Measurements from ENCODE around the gene PGLYRP1.

PGLYRP1 gene

GRCh38 chr19:46030812-46031550, 8.1 kb upstream of the PGLYRP1 start:
- TF ChIP-seq TCF12 (IDR thresholded peaks at IDR 0.05; ENCODE audit: low read depth) (no peak), USF1 (IDR thresholded peaks at IDR 0.05) (no peak), TAF1 (IDR thresholded peaks at IDR 0.05; ENCODE audit: low read depth) (no peak), RAD21 (IDR thresholded peaks at IDR 0.05; ENCODE audit: low read depth) (no peak), EP300 (IDR thresholded peaks at IDR 0.05; ENCODE audit: borderline replicate concordance) (no peak), CREB1 (IDR thresholded peaks at IDR 0.05; ENCODE audit: low read depth) (no peak)

GRCh38 chr19:46025835-46026234, 3.0 kb upstream of the PGLYRP1 start:
- TF ChIP-seq TEAD4 (IDR thresholded peaks at IDR 0.05) (no peak), NFIC (IDR thresholded peaks at IDR 0.05) (no peak), TCF12 (IDR thresholded peaks at IDR 0.05; ENCODE audit: low read depth) (no peak), RAD21 (IDR thresholded peaks at IDR 0.05; ENCODE audit: low read depth) (no peak), ZBTB7A (IDR thresholded peaks at IDR 0.05; ENCODE audit: low read depth) (no peak), EP300 (IDR thresholded peaks at IDR 0.05; ENCODE audit: borderline replicate concordance) (no peak), CREB1 (IDR thresholded peaks at IDR 0.05; ENCODE audit: low read depth) (no peak), CEBPB (IDR thresholded peaks at IDR 0.05) (no peak), YY1 (IDR thresholded peaks at IDR 0.05; ENCODE audit: low read depth) (no peak), REST (IDR thresholded peaks at IDR 0.05; ENCODE audit: low read depth) (no peak), FOXM1 (IDR thresholded peaks at IDR 0.05; ENCODE audit: borderline replicate concordance, low read depth) (no peak), MAX (IDR thresholded peaks at IDR 0.05) (no peak), USF1 (IDR thresholded peaks at IDR 0.05) (no peak), EGR1 (IDR thresholded peaks at IDR 0.05) (no peak), TAF1 (IDR thresholded peaks at IDR 0.05; ENCODE audit: low read depth) (no peak)

GRCh38 chr19:46023311-46023779, 492 bp upstream of the PGLYRP1 start:
- TF ChIP-seq NFIC (IDR thresholded peaks at IDR 0.05) = no peak
- no peak for TF ChIP-seq TCF12 (IDR thresholded peaks at IDR 0.05; ENCODE audit: low read depth)
- no peak for TF ChIP-seq CREB1 (IDR thresholded peaks at IDR 0.05; ENCODE audit: low read depth)
- no peak for TF ChIP-seq RAD21 (IDR thresholded peaks at IDR 0.05; ENCODE audit: low read depth)
- TF ChIP-seq TEAD4 (IDR thresholded peaks at IDR 0.05) = no peak
- no peak for TF ChIP-seq YY1 (IDR thresholded peaks at IDR 0.05; ENCODE audit: low read depth)
- TF ChIP-seq ZBTB7A (IDR thresholded peaks at IDR 0.05; ENCODE audit: low read depth) = no peak
- TF ChIP-seq EP300 (IDR thresholded peaks at IDR 0.05; ENCODE audit: borderline replicate concordance) = no peak
- TF ChIP-seq TAF1 (IDR thresholded peaks at IDR 0.05; ENCODE audit: low read depth) = no peak
- TF ChIP-seq CEBPB (IDR thresholded peaks at IDR 0.05) = no peak
- TF ChIP-seq EGR1 (IDR thresholded peaks at IDR 0.05) = no peak
- no peak for TF ChIP-seq FOXM1 (IDR thresholded peaks at IDR 0.05; ENCODE audit: borderline replicate concordance, low read depth)
- TF ChIP-seq REST (IDR thresholded peaks at IDR 0.05; ENCODE audit: low read depth) = no peak
- no peak for TF ChIP-seq USF1 (IDR thresholded peaks at IDR 0.05)
- no peak for TF ChIP-seq MAX (IDR thresholded peaks at IDR 0.05)

GRCh38 chr19:46022061-46022430, 807 bp downstream of the PGLYRP1 start:
- TF ChIP-seq RAD21 (IDR thresholded peaks at IDR 0.05; ENCODE audit: low read depth) = no peak
- TF ChIP-seq ZBTB7A (IDR thresholded peaks at IDR 0.05; ENCODE audit: low read depth) = no peak
- TF ChIP-seq REST (IDR thresholded peaks at IDR 0.05; ENCODE audit: low read depth) = no peak
- TF ChIP-seq FOXM1 (IDR thresholded peaks at IDR 0.05; ENCODE audit: borderline replicate concordance, low read depth) = no peak
- no peak for TF ChIP-seq CEBPB (IDR thresholded peaks at IDR 0.05)
- no peak for TF ChIP-seq TEAD4 (IDR thresholded peaks at IDR 0.05)
- TF ChIP-seq TCF12 (IDR thresholded peaks at IDR 0.05; ENCODE audit: low read depth) = no peak
- no peak for TF ChIP-seq YY1 (IDR thresholded peaks at IDR 0.05; ENCODE audit: low read depth)
- no peak for TF ChIP-seq EGR1 (IDR thresholded peaks at IDR 0.05)
- TF ChIP-seq USF1 (IDR thresholded peaks at IDR 0.05) = no peak

Data from Ishikawa (cell line).